Heart left ventricle (tissue), 13 donors: ENCODE data around the gene GPATCH1.

Experiments
- CTCF ChIP-seq, 12 donors: fragments of 200-600 bp; sonication (generic) in 4 of 12; IDR thresholded peaks; one replicate each; pipeline versions ENCODE4 v1.5.0 to v1.8.0; 2018 to 2022; ENCODE audit warnings: antibody characterized with exemption in 12 of 12, mild to moderate bottlenecking in 5 of 12
- POLR2A ChIP-seq, 2 donors: fragments of 450-650 bp; IDR thresholded peaks; one replicate each; pipeline ENCODE4 v1.6.1; 2017; ENCODE audit warnings: antibody characterized with exemption in 2 of 2, mild to moderate bottlenecking in 2 of 2, moderate library complexity in 2 of 2
- donor health status: ischemic (EF 13 %, LVEDD 7.1; RV severe dilation, severe dysfunction).
- donor health status: DM: no; HTN: yes; CAD: no.
- donor health status: DM: no; HTN: no; CAD: no.
- donor health status: ischemic (EF 25% LVEDD 6.9; RV normal size, moderate dysfunction).
- donor health status: ischemic (EF 25% LVEDD 5.7; RV mildly dilated, moderate dysfunction).
- donor health status: ischemic (EF 35%, LVEDD 5.7; RV mildly dilated, moderate dysfunction).
- donor health status: nonischemic (EF 11% LVEDD 7.7; RV severe dilation, severe dysfunction).
- donor health status: DM: yes; HTN: yes; CAD: no.
- donor health status: PGD.
- donor health status: ischemic (EF 29% LVEDD 5.4; RV normal size, mild dysfunction).
- donor health status: nonischemic (EF 23%, LVEDD 6.1; RV moderate dilation, normal function).

GRCh38 chr19:33071887-33072286, 9.1 kb upstream of the GPATCH1 start:
- TF ChIP-seq CTCF (IDR thresholded peaks at IDR 0.05) (no peak), POLR2A (IDR thresholded peaks at IDR 0.05) (no peak)
